Karpas-422 (cell line): ENCODE data around the gene NGFR. TPM values are rescaled to one million over a fixed set of nuclear protein-coding genes. Genes with fewer than 3 reads are reported as not detected.

ENCODE experiments used
- DNase-seq: peaks from one replicate; pipeline ENCODE4 v3.0.0-alpha.2; 2015
- H2AFZ ChIP-seq: fragments of 200-600 bp; sonication (generic); 2 replicates; pipeline ENCODE4 v1.6.1; 2014; ENCODE audit warnings: antibody characterized with exemption, low read length, mixed read lengths
- H3K27ac ChIP-seq: fragments of 200-600 bp; sonication (generic); 2 replicates; pipeline ENCODE4 v1.5.1; 2014; ENCODE audit warnings: mild to moderate bottlenecking, low read length, moderate library complexity
- H3K27me3 ChIP-seq: fragments of 200-600 bp; sonication (generic); 2 replicates; pipeline ENCODE4 v1.6.1; 2014; ENCODE audit warnings: low read length, mixed read lengths
- H3K36me3 ChIP-seq: fragments of 200-600 bp; sonication (generic); 2 replicates; pipeline ENCODE4 v1.6.1; 2014; ENCODE audit warnings: low read length, mixed read lengths; ENCODE audit not compliant: insufficient read depth
- H3K4me1 ChIP-seq: fragments of 200-600 bp; sonication (generic); 2 replicates; pipeline ENCODE4 v1.6.1; 2014; ENCODE audit warnings: mild to moderate bottlenecking, low read length, mixed read lengths
- H3K4me2 ChIP-seq: fragments of 200-600 bp; sonication (generic); 2 replicates; pipeline ENCODE4 v1.6.1; 2014; ENCODE audit warnings: low read length, low read depth, mild to moderate bottlenecking; ENCODE audit not compliant: poor library complexity, severe bottlenecking
- H3K4me3 ChIP-seq: fragments of 200-600 bp; sonication (generic); 2 replicates; pipeline ENCODE4 v1.5.1; 2014; ENCODE audit warnings: mild to moderate bottlenecking, antibody characterized with exemption, low read length, mixed read lengths
- H3K79me2 ChIP-seq: fragments of 200-600 bp; sonication (generic); 2 replicates; pipeline ENCODE4 v1.6.1; 2014; ENCODE audit warnings: mild to moderate bottlenecking, low read length, mixed read lengths
- H3K9ac ChIP-seq: fragments of 200-600 bp; sonication (generic); 2 replicates; pipeline ENCODE4 v1.6.0; 2014; ENCODE audit warnings: low read length
- H3K9me2 ChIP-seq: fragments of 200-600 bp; sonication (generic), shearing (Covaris generic); replicated peaks from 2 replicates; pipeline ENCODE4 v1.6.0; 2014; ENCODE audit warnings: mild to moderate bottlenecking, low read length, moderate library complexity; ENCODE audit not compliant: insufficient read depth
- H3K9me3 ChIP-seq: fragments of 300-700, 200-600 bp; sonication (generic); 2 replicates; pipeline ENCODE4 v1.6.1; 2014; ENCODE audit warnings: low read length, mixed read lengths
- H4K20me1 ChIP-seq: fragments of 200-600 bp; sonication (generic); 2 replicates; pipeline ENCODE4 v1.6.1; 2014; ENCODE audit warnings: mild to moderate bottlenecking, antibody characterized with exemption, low read length, low read depth; ENCODE audit not compliant: insufficient read depth
- total RNA-seq: library from RNA; depleted of rRNA; stranded (reverse); fragments of >200 nt; shearing (Covaris generic); gene quantifications from 2 replicates; pipeline ENCODE4 v1.2.3, GENCODE V29; 2014; ENCODE audit warnings: low replicate concordance

The NGFR gene
- total RNA-seq, 1 experiment from 2014 or later: 0.07 TPM

DNA sequence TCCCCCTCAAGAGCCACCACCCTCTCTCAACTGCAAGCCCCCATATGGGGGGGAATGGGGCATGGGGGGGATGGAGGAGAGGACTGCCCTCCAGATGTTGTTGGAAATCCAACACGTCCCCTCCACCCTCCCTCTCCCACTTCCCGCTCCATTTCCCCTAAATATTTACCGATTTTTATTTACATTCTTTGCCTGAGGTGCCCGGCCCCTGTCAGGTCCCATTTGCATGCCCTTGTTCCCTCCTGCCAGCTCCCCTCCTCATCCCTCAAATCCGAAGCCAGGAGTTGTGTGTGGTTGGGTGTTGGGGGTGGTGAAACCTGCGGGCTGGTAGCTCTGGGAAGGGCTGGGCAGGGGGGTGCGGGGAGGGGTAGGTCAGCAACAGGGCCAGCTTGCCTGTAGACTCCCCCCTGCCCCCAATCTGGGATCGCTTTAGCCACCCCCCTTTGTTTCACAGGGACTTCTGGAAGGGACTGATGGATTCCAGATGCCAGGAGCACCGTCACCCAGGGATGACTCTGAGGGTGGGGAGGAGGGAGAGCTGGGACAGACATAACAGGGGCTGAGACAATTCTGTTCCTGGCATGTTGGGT, 39.7 kb upstream of the NGFR start:
- Histone ChIP-seq H3K4me3 (no peak overlapping the region), H3K4me1 (no peaks in the 10 kb centered on the region), H3K27ac (no peak overlapping the region), H3K4me2 (no peak overlapping the region), H3K9me3 (no peaks in the 10 kb centered on the region), H2AFZ (no peak overlapping the region), H3K36me3 (no peaks in the 10 kb centered on the region), H4K20me1 (no peaks in the 10 kb centered on the region), H3K27me3 (no peaks in the 10 kb centered on the region), H3K9me2 (no peaks in the 10 kb centered on the region), H3K9ac (no peak overlapping the region), H3K79me2 (no peaks in the 10 kb centered on the region)
- no peak for DNase-seq

DNA sequence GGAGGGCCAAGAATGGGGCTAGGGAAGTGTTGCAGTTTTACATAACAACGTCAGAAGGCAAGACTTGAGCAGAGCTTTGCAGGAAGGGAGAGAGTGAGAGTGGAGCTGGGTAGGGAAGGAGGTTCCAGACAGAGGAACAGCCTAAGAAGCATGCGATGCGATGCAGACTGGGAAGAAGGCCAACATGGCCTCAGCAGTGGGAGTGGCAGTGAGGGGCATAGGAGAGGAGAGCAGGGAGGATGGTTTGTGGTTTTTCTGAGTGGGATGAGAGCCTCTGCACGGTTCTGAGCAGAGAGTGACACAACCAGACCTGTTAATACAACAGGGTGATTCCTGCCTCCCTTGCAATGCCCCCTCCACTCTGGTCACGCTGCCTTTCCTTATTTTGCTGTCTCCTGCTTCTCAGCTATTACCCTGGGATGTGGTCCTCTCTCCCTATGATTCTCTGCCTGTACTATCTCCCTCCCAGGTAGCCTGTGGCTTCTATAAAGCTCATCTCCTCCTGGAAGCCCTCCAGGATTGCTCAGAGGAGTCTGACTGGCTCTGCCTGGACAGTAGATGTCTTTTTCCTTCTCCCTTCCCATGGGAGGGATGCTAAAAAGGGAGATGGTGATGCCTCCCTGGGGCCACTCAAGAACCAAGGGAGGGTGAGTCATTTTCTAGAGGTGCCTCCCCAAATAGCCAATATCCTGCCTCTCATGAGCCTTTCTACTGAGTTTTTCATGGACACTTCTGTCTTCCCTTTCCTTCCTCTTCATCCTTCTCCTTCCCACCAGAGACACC, 38.7 kb upstream of the NGFR start:
- no peaks in the 10 kb centered on the region for H3K79me2 ChIP-seq
- no peaks in the 10 kb centered on the region for H4K20me1 ChIP-seq
- H3K4me1 ChIP-seq: no peaks in the 10 kb centered on the region
- H3K9me2 ChIP-seq: no peaks in the 10 kb centered on the region
- H3K36me3 ChIP-seq: no peaks in the 10 kb centered on the region
- no peak overlapping the region for H3K27ac ChIP-seq
- no peak for DNase-seq
- no peaks in the 10 kb centered on the region for H3K9me3 ChIP-seq
- no peak overlapping the region for H2AFZ ChIP-seq
- H3K4me3 ChIP-seq: no peak overlapping the region
- H3K9ac ChIP-seq: no peak overlapping the region
- H3K27me3 ChIP-seq: no peaks in the 10 kb centered on the region
- H3K4me2 ChIP-seq: no peak overlapping the region

DNA sequence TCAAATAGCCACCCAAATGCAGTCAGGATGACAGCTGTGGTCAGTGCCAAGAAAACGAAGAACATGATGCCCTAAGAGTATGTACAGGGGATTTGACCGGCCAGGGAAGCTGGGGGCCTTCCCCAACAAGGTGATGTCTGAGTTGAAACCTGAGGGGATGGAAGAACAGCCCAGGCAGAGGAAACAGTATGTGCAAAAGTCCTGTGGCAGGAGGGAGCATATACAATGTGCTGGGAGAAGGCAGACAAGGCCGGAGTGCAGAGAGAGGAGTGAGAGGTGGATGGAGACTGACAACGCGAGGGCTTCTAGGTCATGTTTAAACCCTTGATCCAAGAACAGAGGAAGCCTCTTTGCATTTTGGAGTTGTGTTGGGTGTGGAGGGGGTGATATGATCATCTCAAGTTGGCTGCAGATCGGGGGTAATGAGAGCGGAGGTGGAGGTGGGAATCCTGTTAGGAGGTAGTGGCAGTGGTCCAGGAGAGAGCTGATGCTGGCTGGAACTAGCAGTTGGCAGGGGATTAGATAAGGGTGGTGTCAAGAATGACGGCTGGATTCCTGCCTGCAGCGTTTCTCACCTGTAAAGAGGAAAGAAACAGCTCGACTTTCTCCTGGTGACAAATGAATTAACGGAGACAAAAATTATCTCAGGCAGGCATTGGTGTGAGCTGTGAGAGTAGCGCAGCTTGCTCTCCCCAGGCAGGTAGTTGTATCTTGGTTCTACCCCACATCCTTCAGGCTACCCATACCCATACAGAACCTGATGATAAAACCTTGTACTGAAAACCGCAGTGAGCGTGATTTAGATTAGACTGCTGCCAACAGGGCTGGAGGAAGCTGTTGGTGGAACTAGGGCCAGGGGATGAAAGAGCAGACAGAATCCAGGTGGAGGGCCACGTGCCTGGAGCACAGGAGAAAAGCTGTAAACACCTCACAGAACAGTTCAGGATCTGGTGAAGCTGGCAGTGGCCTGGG, 37.2 kb upstream of the NGFR start:
- Histone ChIP-seq H3K27me3 (no peaks in the 10 kb centered on the region), H2AFZ (no peak overlapping the region), H3K79me2 (no peaks in the 10 kb centered on the region), H4K20me1 (no peaks in the 10 kb centered on the region), H3K9me3 (no peaks in the 10 kb centered on the region), H3K4me2 (no peak overlapping the region), H3K27ac (no peak overlapping the region), H3K4me3 (no peak overlapping the region), H3K9ac (no peak overlapping the region), H3K36me3 (no peaks in the 10 kb centered on the region), H3K4me1 (no peaks in the 10 kb centered on the region), H3K9me2 (no peaks in the 10 kb centered on the region)
- DNase-seq: no peak

DNA sequence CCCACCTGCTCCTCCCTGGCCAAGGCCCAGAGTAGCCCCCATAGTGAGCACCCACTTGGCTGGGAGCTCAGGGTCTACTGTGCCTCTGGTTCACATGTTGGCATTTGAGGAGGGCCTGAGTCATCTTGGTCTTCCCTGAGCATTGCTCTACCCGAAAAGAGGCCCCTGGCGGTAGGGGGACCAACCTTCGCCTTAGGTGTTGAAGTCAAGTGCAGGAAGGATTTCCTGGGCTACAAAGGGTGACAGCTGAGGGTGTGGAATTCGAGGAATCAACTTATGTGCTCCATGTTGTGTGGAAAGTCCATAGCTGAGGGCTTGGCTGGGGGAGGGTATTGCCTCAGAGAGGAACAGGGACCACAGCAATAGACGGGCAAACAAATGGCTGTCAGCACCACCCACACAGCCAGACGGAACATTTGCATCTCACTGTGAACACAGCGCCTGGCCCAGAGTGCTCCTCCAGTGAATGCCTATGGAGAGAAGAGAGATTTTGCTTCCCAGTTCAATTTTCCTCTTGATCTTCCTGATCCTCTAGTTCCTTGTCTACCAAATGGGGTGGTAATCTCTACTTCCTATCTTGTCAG, 35.6 kb upstream of the NGFR start:
- Histone ChIP-seq H3K27ac (no peak overlapping the region), H3K4me1 (no peaks in the 10 kb centered on the region), H3K4me2 (no peak overlapping the region), H3K9me3 (no peaks in the 10 kb centered on the region), H3K27me3 (no peaks in the 10 kb centered on the region), H3K79me2 (no peaks in the 10 kb centered on the region), H2AFZ (no peak overlapping the region), H4K20me1 (no peaks in the 10 kb centered on the region), H3K4me3 (no peak overlapping the region), H3K9ac (no peak overlapping the region), H3K9me2 (no peaks in the 10 kb centered on the region), H3K36me3 (no peaks in the 10 kb centered on the region)
- no peak for DNase-seq

DNA sequence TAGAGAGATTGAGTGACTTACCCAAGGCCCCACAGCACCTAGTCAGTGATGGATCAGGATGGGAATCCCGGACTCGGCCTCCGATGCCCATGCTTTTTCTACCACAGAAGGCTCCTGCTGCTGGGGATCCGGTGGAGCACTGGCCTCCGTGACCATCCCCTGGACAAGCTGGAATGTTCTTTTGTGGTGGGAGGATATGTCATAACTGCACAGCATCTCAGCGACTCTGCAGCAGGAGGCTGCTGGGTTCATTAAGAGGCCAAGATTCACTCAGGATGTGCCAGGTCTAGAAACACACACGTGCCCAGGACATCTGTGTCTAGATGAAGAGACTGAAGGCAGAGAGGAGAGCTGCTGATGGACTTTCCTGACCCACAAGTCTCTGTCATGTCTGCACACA, 34.7 kb upstream of the NGFR start:
- H3K9me3 ChIP-seq: no peaks in the 10 kb centered on the region
- H3K4me3 ChIP-seq: no peak overlapping the region
- H3K4me1 ChIP-seq: no peaks in the 10 kb centered on the region
- H3K36me3 ChIP-seq: no peaks in the 10 kb centered on the region
- H3K9me2 ChIP-seq: no peaks in the 10 kb centered on the region
- no peaks in the 10 kb centered on the region for H3K27me3 ChIP-seq
- H3K4me2 ChIP-seq: no peak overlapping the region
- H3K9ac ChIP-seq: no peak overlapping the region
- H3K79me2 ChIP-seq: no peaks in the 10 kb centered on the region
- no peak for DNase-seq
- no peak overlapping the region for H3K27ac ChIP-seq
- H2AFZ ChIP-seq: no peak overlapping the region
- no peaks in the 10 kb centered on the region for H4K20me1 ChIP-seq

DNA sequence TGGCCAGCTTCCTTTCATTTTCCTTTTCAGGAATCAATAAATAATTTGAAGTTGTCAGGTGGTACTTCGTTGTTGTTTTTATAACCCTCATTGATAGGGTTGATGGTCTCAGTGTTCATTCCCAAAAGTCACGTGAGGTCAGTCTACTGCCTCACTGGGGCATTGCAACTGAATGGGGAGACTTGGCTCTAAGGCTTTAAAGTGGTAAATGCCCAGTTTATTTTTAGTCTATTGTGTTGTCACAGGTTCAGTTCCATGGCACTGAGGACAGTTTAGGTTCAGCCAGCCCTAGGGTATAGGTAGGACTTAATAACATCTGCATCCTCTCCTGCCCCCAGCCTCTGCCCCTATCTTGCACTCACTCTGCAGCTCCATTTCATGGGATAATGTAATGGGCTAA, 33.5 kb upstream of the NGFR start:
- Histone ChIP-seq H3K27me3 (no peaks in the 10 kb centered on the region), H2AFZ (no peak overlapping the region), H3K4me1 (no peaks in the 10 kb centered on the region), H3K27ac (no peak overlapping the region), H3K36me3 (no peaks in the 10 kb centered on the region), H3K9me2 (no peaks in the 10 kb centered on the region), H3K9me3 (no peaks in the 10 kb centered on the region), H3K4me3 (no peak overlapping the region), H3K4me2 (no peak overlapping the region), H3K9ac (no peak overlapping the region), H4K20me1 (no peaks in the 10 kb centered on the region), H3K79me2 (no peaks in the 10 kb centered on the region)
- DNase-seq: no peak

DNA sequence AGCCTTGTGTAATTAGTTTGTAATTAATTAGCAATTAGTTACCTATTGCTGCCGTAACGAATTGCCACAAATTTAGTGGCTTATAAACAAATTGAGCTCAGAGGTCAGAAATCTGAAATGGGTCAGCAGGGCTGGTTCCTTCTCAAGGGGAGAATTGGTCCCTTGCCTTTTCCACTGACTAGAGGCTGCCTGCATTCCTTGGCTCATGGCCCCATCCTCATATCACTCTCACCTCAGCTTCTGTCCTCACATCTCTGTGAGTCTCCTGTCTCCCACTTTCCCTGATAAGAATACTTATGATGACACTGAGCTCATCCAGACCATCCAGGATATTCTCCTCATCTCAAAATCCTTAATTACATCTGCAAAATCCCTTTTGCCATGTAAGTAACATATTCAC, 31.0 kb upstream of the NGFR start:
- Histone ChIP-seq H2AFZ (no peak overlapping the region), H3K27me3 (no peaks in the 10 kb centered on the region), H3K4me2 (no peak overlapping the region), H3K4me1 (no peaks in the 10 kb centered on the region), H3K9me2 (no peaks in the 10 kb centered on the region), H3K36me3 (no peaks in the 10 kb centered on the region), H3K4me3 (no peak overlapping the region), H3K27ac (no peak overlapping the region), H4K20me1 (no peaks in the 10 kb centered on the region), H3K9me3 (no peaks in the 10 kb centered on the region), H3K9ac (no peak overlapping the region), H3K79me2 (no peaks in the 10 kb centered on the region)
- DNase-seq: no peak
